MM.1S (cell line): ENCODE results near the gene FOXA3.

Experiments
- DNase-seq: peaks from one replicate; pipeline ENCODE4 v3.0.0-alpha.2; 2015
- H2AFZ ChIP-seq: fragments of 300-600 bp; sonication (generic); 2 replicates; pipeline ENCODE4 v1.6.0; 2016; ENCODE audit warnings: antibody characterized with exemption, low read length
- H3F3A ChIP-seq: fragments of 300-600 bp; sonication (generic); 2 replicates; pipeline ENCODE4 v1.6.1; 2016; ENCODE audit warnings: mild to moderate bottlenecking, antibody characterized with exemption, low read length, moderate library complexity, mixed read lengths; ENCODE audit not compliant: insufficient read depth
- H3K27ac ChIP-seq: fragments of 300-600 bp; sonication (generic); 2 replicates; pipeline ENCODE4 v1.5.1; 2016; ENCODE audit warnings: mild to moderate bottlenecking, low read length
- H3K27me3 ChIP-seq: fragments of 300-600 bp; sonication (generic); replicated peaks from 2 replicates; pipeline ENCODE4 v1.6.0; 2016; ENCODE audit warnings: low read length; ENCODE audit not compliant: insufficient read depth
- H3K36me3 ChIP-seq: fragments of 300-600 bp; sonication (generic); replicated peaks from 2 replicates; pipeline ENCODE4 v1.6.1; 2016; ENCODE audit warnings: mild to moderate bottlenecking, low read length, mixed read lengths; ENCODE audit not compliant: insufficient read depth
- H3K4me1 ChIP-seq: fragments of 300-600 bp; sonication (generic); 2 replicates; pipeline ENCODE4 v1.6.1; 2016; ENCODE audit warnings: low read length, mixed read lengths
- H3K4me2 ChIP-seq: fragments of 300-600 bp; sonication (generic); 2 replicates; pipeline ENCODE4 v1.6.0; 2016; ENCODE audit warnings: low read depth, low read length
- H3K4me3 ChIP-seq: fragments of 300-600 bp; sonication (generic); 2 replicates; pipeline ENCODE4 v1.5.1; 2016; ENCODE audit warnings: low read length, mixed read lengths
- H3K79me2 ChIP-seq: fragments of 300-600 bp; sonication (generic); 2 replicates; pipeline ENCODE4 v1.6.1; 2016; ENCODE audit warnings: mixed run types, low read length, mixed read lengths
- H3K9ac ChIP-seq: fragments of 300-600 bp; sonication (generic); 2 replicates; pipeline ENCODE4 v1.6.1; 2016; ENCODE audit warnings: low read length, mixed read lengths
- H3K9me2 ChIP-seq: fragments of 300-600 bp; sonication (generic); replicated peaks from 2 replicates; pipeline ENCODE4 v1.6.1; 2016; ENCODE audit warnings: mild to moderate bottlenecking, low read length, mixed read lengths; ENCODE audit not compliant: insufficient read depth
- H3K9me3 ChIP-seq: fragments of 300-600 bp; sonication (generic); replicated peaks from 2 replicates; pipeline ENCODE4 v1.6.1; 2016; ENCODE audit warnings: mild to moderate bottlenecking, low read length, mixed read lengths; ENCODE audit not compliant: insufficient read depth
- H4K20me1 ChIP-seq: fragments of 300-600 bp; sonication (generic); 2 replicates; pipeline ENCODE4 v1.6.1; 2016; ENCODE audit warnings: mild to moderate bottlenecking, low read length, moderate library complexity, mixed read lengths; ENCODE audit not compliant: insufficient read depth
- CTCF ChIP-seq: fragments of 300-600 bp; sonication (generic); IDR thresholded peaks from 2 replicates; pipeline ENCODE4 v1.5.1; 2016; ENCODE audit warnings: antibody characterized with exemption, low read length, mixed read lengths
- EZH2 ChIP-seq: fragments of 300-600 bp; sonication (generic); optimal IDR thresholded peaks from 2 replicates; pipeline ENCODE3; 2017; ENCODE audit warnings: low read depth, mild to moderate bottlenecking, antibody characterized with exemption, low read length, mixed read lengths
- EZH2phosphoT487 ChIP-seq: fragments of 300-600 bp; sonication (generic); IDR thresholded peaks from 2 replicates; pipeline ENCODE4 v1.6.1; 2018; ENCODE audit warnings: antibody characterized with exemption, low read length

FOXA3 gene

DNA sequence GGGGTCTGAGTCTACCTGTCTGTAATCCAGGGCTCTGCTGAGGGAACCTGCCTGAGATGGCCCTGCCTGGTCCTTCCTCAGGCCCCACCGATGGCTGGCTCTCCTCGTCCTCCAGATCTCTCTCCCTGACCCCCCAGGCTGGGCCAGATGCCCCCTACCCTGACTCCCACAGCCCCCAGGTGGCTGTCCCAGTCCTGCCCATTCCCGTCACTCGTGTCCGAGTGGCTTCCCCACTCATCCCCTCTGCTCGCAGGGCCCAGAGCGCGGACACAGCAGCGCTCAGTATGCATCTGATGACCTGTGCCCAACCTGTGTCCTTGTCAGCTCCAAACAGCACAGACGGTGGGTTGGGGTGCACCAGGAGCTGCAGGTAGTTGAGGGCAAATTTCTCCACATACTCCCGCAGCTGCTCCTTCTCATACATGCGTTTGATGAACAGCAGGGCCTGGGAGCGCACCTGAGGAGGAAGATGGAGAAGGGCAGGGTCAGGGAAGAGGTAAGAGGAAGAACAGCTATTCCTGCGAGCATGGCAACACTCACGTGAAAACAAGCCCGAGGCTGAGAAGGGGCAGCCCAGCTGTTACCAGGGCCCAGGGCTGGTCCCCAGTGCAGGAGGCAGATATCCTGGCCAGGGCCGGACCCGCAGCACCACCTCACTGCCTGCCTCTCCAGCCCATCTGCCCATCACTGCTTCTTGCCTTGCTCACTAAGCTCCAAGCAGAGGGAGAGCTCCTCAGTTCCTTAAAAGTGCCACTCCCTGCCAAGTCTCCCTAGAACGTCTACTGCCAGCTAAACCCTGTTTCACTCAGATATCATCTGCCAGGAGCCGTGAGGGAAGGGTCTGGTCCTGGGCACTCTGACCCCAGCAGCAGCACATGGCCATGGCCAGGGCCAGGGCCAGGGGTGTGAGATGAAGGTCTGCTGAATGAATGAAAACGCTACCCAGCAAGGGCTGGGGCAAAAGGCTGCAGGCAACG lies 37.9 kb upstream of the FOXA3 start:
- Histone ChIP-seq H3K79me2 (no peaks in the 10 kb centered on the region), H3K9ac (no peak overlapping the region), H3K4me1 (peaks cover 12% of the 10 kb centered on the region), H2AFZ (no peak overlapping the region), H3F3A (0 out of 2 replicates have a peak, but pooled peaks cover 6% of the 10 kb centered on the region), H3K4me3 (no peak overlapping the region), H3K27me3 (no peaks in the 10 kb centered on the region), H3K9me2 (no peaks in the 10 kb centered on the region), H3K9me3 (no peaks in the 10 kb centered on the region), H3K36me3 (peaks cover 7% of the 10 kb centered on the region), H3K27ac (no peak overlapping the region), H3K4me2 (no peak overlapping the region), H4K20me1 (no peaks in the 10 kb centered on the region)
- TF ChIP-seq EZH2phosphoT487 (no peak), CTCF (no peak), EZH2 (no peak)
- DNase-seq, result no peak

- H3K4me3 ChIP-seq, result no peak overlapping the region
- peaks cover 12% of the 10 kb centered on the region for H3K4me1 ChIP-seq
- no peaks in the 10 kb centered on the region for H3K9me3 ChIP-seq
- H2AFZ ChIP-seq, result no peak overlapping the region
- peaks cover 7% of the 10 kb centered on the region for H3K36me3 ChIP-seq
- no peaks in the 10 kb centered on the region for H4K20me1 ChIP-seq
- H3F3A ChIP-seq, result 0 out of 2 replicates have a peak, but pooled peaks cover 6% of the 10 kb centered on the region
- no peak overlapping the region for H3K4me2 ChIP-seq
- TF ChIP-seq CTCF, result no peak
- no peak for TF ChIP-seq EZH2phosphoT487
- no peak for TF ChIP-seq EZH2
- no peak overlapping the region for H3K9ac ChIP-seq
- H3K9me2 ChIP-seq, result no peaks in the 10 kb centered on the region
- H3K27me3 ChIP-seq, result no peaks in the 10 kb centered on the region
- H3K27ac ChIP-seq, result no peak overlapping the region
- DNase-seq, result no peak
- H3K79me2 ChIP-seq, result no peaks in the 10 kb centered on the region
Measured at GRCh38 chr19:45826934-45827333, 37.2 kb upstream of the FOXA3 start.

DNA sequence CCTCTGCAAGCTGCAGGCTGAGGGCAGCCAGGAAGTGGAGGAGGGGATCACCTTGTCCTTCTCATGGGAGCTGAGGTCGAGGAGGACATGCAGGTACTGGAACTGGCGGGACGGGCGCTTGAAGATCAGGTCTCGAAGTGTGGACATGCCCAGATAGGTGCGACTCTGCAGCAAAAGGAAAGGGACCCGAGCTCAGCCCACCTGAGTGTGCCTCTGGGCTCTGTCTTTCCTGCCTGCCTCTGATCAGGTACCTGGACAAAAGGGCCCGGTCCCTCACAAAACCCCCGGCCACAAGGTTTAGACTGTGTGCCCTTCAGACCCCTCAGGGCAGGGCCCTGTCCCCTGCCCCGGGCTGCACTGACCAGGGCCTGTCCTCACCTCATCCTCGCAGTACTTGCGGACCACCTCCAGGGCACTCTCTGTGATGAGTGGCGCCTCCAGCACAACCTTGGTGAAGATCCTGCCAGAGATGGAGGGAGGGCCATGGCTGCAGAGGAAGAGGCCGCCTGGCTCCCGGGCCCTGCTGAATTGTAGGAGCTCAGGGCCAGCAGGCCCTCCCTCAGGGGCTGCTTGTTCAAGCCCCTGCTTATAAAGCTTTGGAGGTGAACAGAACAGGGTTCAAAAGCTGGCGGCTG lies 36.5 kb upstream of the FOXA3 start:
- Histone ChIP-seq H3K9ac (no peak overlapping the region), H3K4me2 (no peak overlapping the region), H3K27ac (no peak overlapping the region), H3F3A (0 out of 2 replicates have a peak, but pooled peaks cover 6% of the 10 kb centered on the region), H3K79me2 (no peaks in the 10 kb centered on the region), H3K27me3 (no peaks in the 10 kb centered on the region), H2AFZ (no peak overlapping the region), H3K4me3 (no peak overlapping the region), H3K9me3 (no peaks in the 10 kb centered on the region), H4K20me1 (no peaks in the 10 kb centered on the region), H3K36me3 (peaks cover 7% of the 10 kb centered on the region), H3K4me1 (peaks cover 12% of the 10 kb centered on the region), H3K9me2 (no peaks in the 10 kb centered on the region)
- TF ChIP-seq CTCF (no peak), EZH2phosphoT487 (no peak), EZH2 (no peak)
- no peak for DNase-seq
